Stimulated activated naive CD4-positive, alpha-beta T cell treated with Interleukin-2 at 50 U/mL for 16 hours (primary cell): Measurements from ENCODE around the gene FAM90A26.
"Not testable (repeated sequence)": the region's sequence is repeated elsewhere in the genome, so short reads cannot be mapped to it uniquely, and the experiment has no call there.

Experiments used
- DNase-seq: peaks from one replicate; lab custom pipeline; 2025; lab: John Stamatoyannopoulos, UW

Gene FAM90A26

GRCh38 chr4:9158392-9158791 is 11.8 kb upstream of the FAM90A26 start:
- not testable (repeated sequence) for DNase-seq

GRCh38 chr4:9160046-9160445 is 10.2 kb upstream of the FAM90A26 start:
- DNase-seq: not testable (repeated sequence)

- not testable (repeated sequence) for DNase-seq
Observed at GRCh38 chr4:9165990-9166389, 4.2 kb upstream of the FAM90A26 start.

- not testable (repeated sequence) for DNase-seq
Observed at GRCh38 chr4:9210357-9210756, 40.1 kb downstream of the FAM90A26 start, which contains the start of gene USP17L10. Gene USP17L10, plus strand, starts transcription at chr4:9210657. Its CDS starts 0 bp downstream, at chr4:9210657.

- not testable (repeated sequence) for DNase-seq
Observed at GRCh38 chr4:9214701-9215100, 44.5 kb downstream of the FAM90A26 start.

- DNase-seq: not testable (repeated sequence)
Observed at GRCh38 chr4:9215105-9215504, 44.9 kb downstream of the FAM90A26 start, which contains the start of gene USP17L11. Gene USP17L11, plus strand, starts transcription at chr4:9215405. Its CDS starts 0 bp downstream, at chr4:9215405.

- not testable (repeated sequence) for DNase-seq
Observed at GRCh38 chr4:9219852-9220251, 49.6 kb downstream of the FAM90A26 start, which contains the start of gene USP17L12. Gene USP17L12, plus strand, starts transcription at chr4:9220152. Its CDS starts 0 bp downstream, at chr4:9220152.

GRCh38 chr4:9224596-9224995 is 54.4 kb downstream of the FAM90A26 start, which contains the start of gene USP17L13:
Gene USP17L13, plus strand, starts transcription at chr4:9224896. Its CDS starts 0 bp downstream, at chr4:9224896.
- not testable (repeated sequence) for DNase-seq
